ENCODE measurements around the gene CNRIP1.

Gene CNRIP1

DNA sequence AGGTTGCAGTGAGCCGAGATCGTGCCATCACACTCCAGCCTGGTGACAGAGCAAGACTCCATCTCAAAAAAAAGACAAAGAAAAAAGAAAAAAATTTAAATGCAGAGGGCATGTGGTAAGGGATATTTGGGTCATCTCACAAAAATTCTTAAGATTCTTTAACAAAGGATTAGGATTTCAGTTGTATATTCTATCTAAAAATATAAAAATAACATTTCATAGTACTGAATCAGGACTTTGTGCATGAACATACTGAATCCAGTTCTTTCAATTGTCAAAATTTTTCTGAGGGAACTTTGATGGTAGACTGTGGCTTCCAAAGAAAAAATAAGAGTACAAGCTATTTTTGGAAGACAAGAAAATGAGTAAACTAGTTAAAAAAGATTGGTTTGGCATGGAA is 60.9 kb downstream of the CNRIP1 start:
- Histone ChIP-seq H3K36me3 (no peaks in the 10 kb centered on the region), H3K27ac (no peak overlapping the region), H3K4me1 (ENCODE audit: control insufficient read depth in 1 of 2, insufficient read depth in 1 of 2, low read depth in 1 of 2, low read length in 1 of 2) (peaks cover 14 to 21% of the 10 kb centered on the region in 2 experiments), H3K9me3 (no peaks in the 10 kb centered on the region), H3K4me3 (ENCODE audit: low read depth in 1 of 2, low read length in 1 of 2) (no peak overlapping the region), H3K27me3 (no peaks in the 10 kb centered on the region)
- no peak for TF ChIP-seq CTCF (IDR thresholded peaks at IDR 0.05)

DNA sequence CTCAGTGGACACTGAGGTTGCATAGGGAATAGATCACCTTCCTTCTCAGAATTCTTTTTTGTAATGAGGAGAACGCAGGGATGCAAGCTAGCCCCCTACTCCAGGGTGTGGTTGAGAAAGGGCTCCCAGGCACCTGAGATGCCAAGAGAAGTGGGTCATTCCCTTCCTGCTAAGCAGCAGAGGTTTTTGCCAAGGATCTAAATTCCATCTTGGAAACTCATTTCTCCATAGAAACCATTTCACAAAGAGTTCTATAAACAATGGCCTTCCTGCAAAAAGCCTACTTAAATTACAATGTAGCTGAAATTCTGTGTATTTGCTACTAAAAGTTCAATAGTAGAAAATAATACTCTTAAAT is 63.7 kb downstream of the CNRIP1 start:
- Histone ChIP-seq H3K4me3 (ENCODE audit: low read depth in 1 of 2, low read length in 1 of 2) (no peak overlapping the region), H3K27ac (peak overlapping the region; percentile 22), H3K27me3 (no peaks in the 10 kb centered on the region), H3K9me3 (no peaks in the 10 kb centered on the region), H3K4me1 (ENCODE audit: control insufficient read depth in 1 of 2, insufficient read depth in 1 of 2, low read depth in 1 of 2, low read length in 1 of 2) (peaks cover 22 to 33% of the 10 kb centered on the region in 2 experiments), H3K36me3 (no peaks in the 10 kb centered on the region)
- no peak for TF ChIP-seq CTCF (IDR thresholded peaks at IDR 0.05)

DNA sequence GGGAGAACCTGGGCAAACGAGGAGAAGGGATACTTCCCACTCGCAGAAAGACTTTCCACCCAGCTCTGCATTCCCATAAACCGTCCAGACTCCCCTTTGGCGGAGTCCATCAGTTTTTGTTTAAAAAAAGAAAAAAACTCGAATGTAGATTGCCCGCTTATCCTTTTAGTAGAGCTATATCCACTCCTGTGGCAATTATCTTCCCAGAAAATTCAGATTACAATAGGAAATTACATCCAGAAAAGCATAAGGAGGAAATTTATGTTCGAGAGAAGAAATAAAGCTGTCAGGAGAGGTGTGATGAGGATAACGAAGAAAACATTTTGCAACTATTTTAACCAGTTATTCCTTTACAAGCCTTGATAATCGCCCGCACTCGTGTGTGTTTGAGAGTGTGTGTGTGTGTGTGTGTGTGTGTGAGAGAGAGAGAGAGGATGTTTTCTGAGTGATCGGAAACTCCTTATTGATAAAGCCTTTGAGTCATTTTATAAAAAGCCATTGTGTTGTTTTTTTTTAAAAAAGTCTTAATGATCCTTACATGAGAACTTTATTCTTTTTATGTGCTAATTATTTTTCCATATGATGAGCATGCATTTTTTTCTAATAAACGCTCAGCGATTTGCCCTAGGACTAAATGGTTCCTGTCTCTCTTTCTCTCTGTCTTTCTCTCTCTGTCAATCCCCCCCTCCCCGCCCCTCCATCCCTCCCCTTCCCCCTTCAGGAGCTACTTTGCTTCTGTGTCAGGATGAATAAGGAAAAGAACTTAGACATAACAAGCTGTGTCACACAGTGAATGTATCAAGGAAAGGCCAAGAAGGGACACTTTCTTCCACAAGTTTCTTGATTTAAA is 66.3 kb downstream of the CNRIP1 start:
- TF ChIP-seq CTCF (IDR thresholded peaks at IDR 0.05), result no peak
- peak overlapping the region; percentile 74 to 87 for H3K4me3 ChIP-seq (ENCODE audit: low read depth in 1 of 2, low read length in 1 of 2)
- H3K27me3 ChIP-seq, result no peaks in the 10 kb centered on the region
- peak overlapping the region; percentile 99 for H3K27ac ChIP-seq
- no peaks in the 10 kb centered on the region for H3K9me3 ChIP-seq
- no peaks in the 10 kb centered on the region for H3K36me3 ChIP-seq
- H3K4me1 ChIP-seq (ENCODE audit: control insufficient read depth in 1 of 2, insufficient read depth in 1 of 2, low read depth in 1 of 2, low read length in 1 of 2), result peaks cover 46 to 53% of the 10 kb centered on the region in 2 experiments

DNA sequence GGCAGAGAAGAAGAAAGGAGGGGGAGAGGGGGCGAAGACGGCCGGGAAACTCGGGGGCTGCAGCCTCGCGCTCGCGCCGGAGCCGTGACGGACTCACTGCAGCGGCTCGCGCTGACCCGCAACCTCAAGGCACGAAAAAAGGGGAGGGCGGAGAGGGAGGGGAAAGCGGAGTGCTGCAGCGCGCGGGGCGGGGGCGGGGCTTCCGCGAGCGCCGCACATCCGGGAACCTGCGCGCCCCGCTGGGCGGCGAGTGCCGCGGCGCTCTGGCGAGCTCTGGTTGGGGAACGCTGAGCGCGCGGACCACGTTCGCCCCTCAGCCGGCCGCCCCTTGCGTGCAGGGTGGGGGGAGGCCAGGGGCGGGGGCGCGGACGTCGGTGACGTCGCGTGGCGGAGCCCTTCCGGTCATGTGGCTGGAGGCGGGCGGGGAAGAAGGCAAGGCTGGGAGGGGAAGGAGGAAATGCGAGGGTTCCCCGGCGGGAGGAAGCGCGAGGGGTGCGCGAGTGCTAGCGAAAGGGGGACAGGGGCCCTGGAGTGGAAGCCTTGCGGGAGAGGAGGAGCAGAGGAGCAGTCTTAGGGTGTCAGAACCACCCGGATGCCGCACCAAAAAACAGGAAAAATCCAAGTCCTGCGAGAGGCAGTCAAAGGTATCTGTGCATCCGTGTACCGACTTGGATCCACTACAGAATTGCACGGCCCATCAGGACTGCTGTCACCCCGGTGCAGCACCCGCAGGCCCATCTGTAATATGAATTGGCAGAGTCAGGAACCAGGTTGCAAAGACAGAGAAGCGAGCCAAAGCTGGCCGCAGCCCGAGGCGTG is 67.1 kb downstream of the CNRIP1 start, which contains the start of gene PPP3R1:
TSS of gene PPP3R1 (minus strand) at position 133 of the 819 bp plus-strand sequence. CDS start 405 bp downstream, outside the sequence.
- TF ChIP-seq CTCF (IDR thresholded peaks at IDR 0.05), result peak; percentile 55
- Histone ChIP-seq H3K36me3 (no peaks in the 10 kb centered on the region), H3K4me3 (ENCODE audit: low read depth in 1 of 2, low read length in 1 of 2) (peak within 1 kb of the TSS; percentile 74 to 87), H3K27ac (peak within 1 kb of the TSS; percentile 99), H3K9me3 (no peaks in the 10 kb centered on the region), H3K4me1 (ENCODE audit: control insufficient read depth in 1 of 2, insufficient read depth in 1 of 2, low read depth in 1 of 2, low read length in 1 of 2) (peaks cover 54 to 60% of the 10 kb centered on the region in 2 experiments), H3K27me3 (no peaks in the 10 kb centered on the region)

DNA sequence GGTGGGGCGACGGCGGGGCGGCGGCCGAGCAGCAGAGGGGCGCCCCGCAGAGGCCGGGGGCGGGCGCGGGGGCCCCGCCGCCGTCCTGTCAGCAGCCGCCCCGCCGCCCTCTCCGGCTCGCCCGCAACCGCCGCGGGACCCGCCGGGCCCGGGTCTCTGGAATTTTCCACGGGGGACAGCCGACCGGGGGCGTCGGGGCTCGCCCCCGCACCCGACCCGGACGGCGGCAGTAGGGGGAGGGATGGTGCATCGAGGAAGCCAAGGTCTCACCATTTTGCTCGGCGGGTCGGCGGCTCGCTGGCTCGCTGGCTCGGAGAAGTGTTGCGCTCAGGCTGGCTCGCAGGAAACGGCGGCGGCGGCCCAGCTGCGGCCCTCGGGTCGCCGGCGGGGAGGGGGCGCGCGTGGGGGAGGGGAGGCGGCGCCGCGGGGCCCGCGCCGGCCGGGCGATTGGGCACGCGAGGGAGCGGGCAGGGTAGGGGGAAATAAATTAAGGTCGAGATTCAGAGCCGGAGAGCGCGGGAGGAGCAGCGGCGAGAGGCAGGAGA is 67.8 kb downstream of the CNRIP1 start:
- no peak for TF ChIP-seq CTCF (IDR thresholded peaks at IDR 0.05)
- Histone ChIP-seq H3K27me3 (no peaks in the 10 kb centered on the region), H3K4me3 (ENCODE audit: low read depth in 1 of 2, low read length in 1 of 2) (peak overlapping the region; percentile 74 to 87), H3K9me3 (no peaks in the 10 kb centered on the region), H3K36me3 (no peaks in the 10 kb centered on the region), H3K27ac (peak overlapping the region; percentile 99), H3K4me1 (ENCODE audit: control insufficient read depth in 1 of 2, insufficient read depth in 1 of 2, low read depth in 1 of 2, low read length in 1 of 2) (peaks cover 61 to 67% of the 10 kb centered on the region in 2 experiments)
